ENCODE measurements around the gene PPM1A. TPM values are rescaled to one million over a fixed set of nuclear protein-coding genes. Genes with fewer than 3 reads are reported as not detected.
A peak's percentile ranks its signal among the peaks of the same experiment; 100 is the strongest.

PPM1A gene
- polyA plus RNA-seq, 3 donors: 18.4 to 34.1 (median 21.5) TPM

DNA sequence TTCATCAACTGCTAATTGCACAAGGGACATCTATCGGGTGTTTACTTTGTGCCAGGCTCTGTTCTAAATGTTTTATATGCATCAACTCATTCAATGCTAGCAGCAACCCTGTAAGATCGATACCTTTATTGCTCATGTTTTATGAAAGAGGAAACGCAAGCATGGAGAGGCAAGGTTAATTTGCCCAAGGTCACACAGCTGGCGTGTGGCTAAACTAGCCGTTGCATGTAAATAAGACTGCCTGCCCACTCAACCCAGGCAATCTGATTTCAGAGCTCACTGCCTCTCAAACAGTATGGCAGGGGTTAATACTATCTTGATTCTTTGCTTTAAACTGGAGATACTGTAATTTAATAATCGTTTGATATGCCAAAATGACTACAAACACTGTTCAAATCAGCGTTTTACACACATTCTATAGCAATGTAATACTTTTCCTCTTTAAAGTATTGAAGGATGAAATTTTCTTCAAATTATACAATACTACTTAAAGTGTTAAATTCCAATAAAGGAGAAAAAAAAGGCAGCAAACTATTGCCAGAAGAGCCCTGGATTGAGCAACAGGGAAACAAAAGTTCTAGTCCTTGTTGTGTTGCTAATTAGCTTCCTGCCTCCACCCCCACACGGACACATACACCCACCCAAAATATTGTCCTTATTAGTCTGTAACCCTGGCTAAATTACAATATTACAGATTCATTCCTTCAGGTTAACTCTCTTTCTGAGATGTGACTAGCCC is 44.7 kb upstream of the PPM1A start:
- Histone ChIP-seq H3K27ac (ENCODE audit: low read depth in 1 of 2, low read length in 2 of 2) (no peak overlapping the region), H3K4me2 (replicated peaks; ENCODE audit: extremely low read depth, low read length, poor library complexity, severe bottlenecking) (no peak overlapping the region), H3K4me1 (ENCODE audit: control insufficient read depth in 1 of 2, insufficient read depth in 2 of 2, low read length in 2 of 2) (peaks cover 0 to 16% of the 10 kb centered on the region in 2 donors), H3K9me3 (replicated peaks in 1 of 2; ENCODE audit: control insufficient read depth in 1 of 2, insufficient read depth in 1 of 2, low read length in 2 of 2) (no peaks in the 10 kb centered on the region), H3K36me3 (replicated peaks in 1 of 2; ENCODE audit: control insufficient read depth in 1 of 2, insufficient read depth in 2 of 2, low read length in 2 of 2) (no peaks in the 10 kb centered on the region), H3K4me3 (replicated peaks in 1 of 3; ENCODE audit: low read depth in 2 of 3, low read length in 3 of 3) (no peak overlapping the region), H2AFZ (ENCODE audit: insufficient read depth, low read depth, low read length, poor library complexity, severe bottlenecking) (no peak overlapping the region), H3K79me2 (ENCODE audit: insufficient read depth, low read length) (no peaks in the 10 kb centered on the region), H3K9ac (ENCODE audit: insufficient read depth, low read length, poor library complexity, severe bottlenecking) (no peak overlapping the region), H4K20me1 (ENCODE audit: insufficient read depth, low read length) (no peaks in the 10 kb centered on the region), H3K27me3 (ENCODE audit: control insufficient read depth in 2 of 2, insufficient read depth in 2 of 2, low read length in 2 of 2) (no peaks in the 10 kb centered on the region)
- H3K27ac Mint-ChIP-seq: no peak overlapping the region
- TF ChIP-seq, protein P1, sequence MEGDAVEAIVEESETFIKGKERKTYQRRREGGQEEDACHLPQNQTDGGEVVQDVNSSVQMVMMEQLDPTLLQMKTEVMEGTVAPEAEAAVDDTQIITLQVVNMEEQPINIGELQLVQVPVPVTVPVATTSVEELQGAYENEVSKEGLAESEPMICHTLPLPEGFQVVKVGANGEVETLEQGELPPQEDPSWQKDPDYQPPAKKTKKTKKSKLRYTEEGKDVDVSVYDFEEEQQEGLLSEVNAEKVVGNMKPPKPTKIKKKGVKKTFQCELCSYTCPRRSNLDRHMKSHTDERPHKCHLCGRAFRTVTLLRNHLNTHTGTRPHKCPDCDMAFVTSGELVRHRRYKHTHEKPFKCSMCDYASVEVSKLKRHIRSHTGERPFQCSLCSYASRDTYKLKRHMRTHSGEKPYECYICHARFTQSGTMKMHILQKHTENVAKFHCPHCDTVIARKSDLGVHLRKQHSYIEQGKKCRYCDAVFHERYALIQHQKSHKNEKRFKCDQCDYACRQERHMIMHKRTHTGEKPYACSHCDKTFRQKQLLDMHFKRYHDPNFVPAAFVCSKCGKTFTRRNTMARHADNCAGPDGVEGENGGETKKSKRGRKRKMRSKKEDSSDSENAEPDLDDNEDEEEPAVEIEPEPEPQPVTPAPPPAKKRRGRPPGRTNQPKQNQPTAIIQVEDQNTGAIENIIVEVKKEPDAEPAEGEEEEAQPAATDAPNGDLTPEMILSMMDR (IDR thresholded peaks at IDR 0.05): no peak
- 33% methylated on average over 2 of the region's 8 CpGs for WGBS (ENCODE audit: insufficient coverage)
- H3K36me3 Mint-ChIP-seq: no peaks in the 10 kb centered on the region
- H3K27me3 Mint-ChIP-seq (ENCODE audit: low read depth in 3 of 3): peaks cover 0 to 3% (median 0%) of the 10 kb centered on the region in 3 donors
- peaks cover 2 to 7% (median 5%) of the 10 kb centered on the region in 7 donors for H3K9me3 Mint-ChIP-seq
- H3K4me3 Mint-ChIP-seq: no peak overlapping the region
- intact Hi-C loops (cut with micrococcal nuclease): no loop called here
- peaks cover 11% of the 10 kb centered on the region for H3K4me1 Mint-ChIP-seq
- no peak for DNase-seq

DNA sequence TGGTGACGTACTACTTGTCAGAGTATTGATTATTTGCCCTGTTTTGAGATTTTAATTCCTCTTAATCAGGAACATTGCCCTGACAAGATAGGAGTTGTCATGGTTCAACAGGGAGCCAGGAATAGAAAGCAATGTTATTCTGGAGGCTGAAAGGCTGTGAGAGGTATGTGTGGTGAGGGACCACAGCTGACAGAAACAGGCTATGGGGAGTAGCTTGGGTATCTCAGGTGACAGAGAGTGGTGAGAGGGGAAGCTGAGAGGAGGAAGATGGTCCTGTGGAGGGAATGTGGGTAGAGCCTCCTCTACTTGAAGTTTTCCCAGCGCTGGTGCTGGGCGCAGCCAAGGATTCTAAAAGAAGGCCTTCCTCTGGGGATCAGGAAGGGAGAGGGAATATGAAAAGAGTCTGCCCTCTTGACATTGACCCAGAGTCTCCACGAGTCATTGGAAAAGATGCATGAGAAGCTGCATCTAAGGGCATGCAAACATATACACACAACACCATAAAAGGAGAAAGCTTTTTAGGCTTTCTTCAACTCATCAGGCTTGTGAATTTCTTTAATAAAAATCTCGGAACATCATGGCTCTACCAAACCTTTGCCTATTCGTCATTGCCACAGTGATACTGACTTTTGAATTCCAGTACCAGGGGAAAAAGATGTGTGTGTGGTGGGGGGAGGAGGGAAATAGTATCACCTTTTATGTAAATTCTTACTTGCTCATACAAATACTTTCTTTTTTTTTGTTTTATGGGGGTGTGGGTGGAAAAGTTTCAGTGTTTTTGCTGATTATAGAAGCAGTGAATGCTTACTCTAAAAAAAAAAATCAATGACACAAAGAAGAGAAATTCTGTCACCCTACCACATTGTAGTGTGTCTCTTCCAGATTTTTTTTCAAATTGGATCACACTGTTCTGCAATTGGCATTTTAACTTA is 43.9 kb upstream of the PPM1A start:
- no peaks in the 10 kb centered on the region for H3K36me3 ChIP-seq (replicated peaks in 1 of 2; ENCODE audit: control insufficient read depth in 1 of 2, insufficient read depth in 2 of 2, low read length in 2 of 2)
- Mint-ChIP-seq H3K4me1 (peaks cover 11% of the 10 kb centered on the region), H3K36me3 (no peaks in the 10 kb centered on the region), H3K27ac (peak overlapping the region in 1 of 7 donors; percentile 38), H3K27me3 (ENCODE audit: low read depth in 3 of 3) (peaks cover 0 to 3% (median 0%) of the 10 kb centered on the region in 3 donors), H3K4me3 (no peak overlapping the region), H3K9me3 (peaks cover 0 to 3% (median 0%) of the 10 kb centered on the region in 7 donors)
- no peak overlapping the region for H3K4me2 ChIP-seq (replicated peaks; ENCODE audit: extremely low read depth, low read length, poor library complexity, severe bottlenecking)
- H3K27me3 ChIP-seq (ENCODE audit: control insufficient read depth in 2 of 2, insufficient read depth in 2 of 2, low read length in 2 of 2): no peaks in the 10 kb centered on the region
- H3K9me3 ChIP-seq (replicated peaks in 1 of 2; ENCODE audit: control insufficient read depth in 1 of 2, insufficient read depth in 1 of 2, low read length in 2 of 2): no peaks in the 10 kb centered on the region
- peaks cover 0 to 16% of the 10 kb centered on the region in 2 donors for H3K4me1 ChIP-seq (ENCODE audit: control insufficient read depth in 1 of 2, insufficient read depth in 2 of 2, low read length in 2 of 2)
- no peak for DNase-seq
- H3K9ac ChIP-seq (ENCODE audit: insufficient read depth, low read length, poor library complexity, severe bottlenecking): no peak overlapping the region
- no peaks in the 10 kb centered on the region for H3K79me2 ChIP-seq (ENCODE audit: insufficient read depth, low read length)
- 65% methylated on average over 2 of the region's 6 CpGs for WGBS (ENCODE audit: insufficient coverage)
- no peak overlapping the region for H3K27ac ChIP-seq (ENCODE audit: low read depth in 1 of 2, low read length in 2 of 2)
- intact Hi-C loops (cut with micrococcal nuclease): no loop called here
- TF ChIP-seq, protein P1 (IDR thresholded peaks at IDR 0.05): no peak
- H3K4me3 ChIP-seq (replicated peaks in 1 of 3; ENCODE audit: low read depth in 2 of 3, low read length in 3 of 3): no peak overlapping the region
- no peaks in the 10 kb centered on the region for H4K20me1 ChIP-seq (ENCODE audit: insufficient read depth, low read length)
- no peak overlapping the region for H2AFZ ChIP-seq (ENCODE audit: insufficient read depth, low read depth, low read length, poor library complexity, severe bottlenecking)

Measured in CD14-positive monocyte (primary cell).